ENCODE data around the gene USP21. TPM values are rescaled to one million over a fixed set of nuclear protein-coding genes. Genes with fewer than 3 reads are reported as not detected.
A peak's percentile ranks its signal among the peaks of the same experiment; 100 is the strongest.

The USP21 gene
- total and polyA plus RNA-seq, 2 of the 4 experiments (the other 2 are of a cell fraction): 6.3 to 23.8 TPM

- ATAC-seq (ENCODE audit: low read depth) (no peak), DNase-seq (no peak)
- Histone ChIP-seq H3K4me3 (ENCODE audit: insufficient read depth, low read depth, low read length) (no peak overlapping the region), H2AK9ac (replicated peaks; ENCODE audit: low read depth, low read length, poor library complexity) (no peak overlapping the region), H3K9ac (ENCODE audit: low read depth, low read length) (no peak overlapping the region), H3K9me1 (ENCODE audit: insufficient read depth, low read length) (peaks cover 16% of the 10 kb centered on the region), H3K18ac (ENCODE audit: low read depth, low read length) (no peak overlapping the region), H2AK5ac (ENCODE audit: low read depth, low read length) (no peak overlapping the region), H3K4me2 (ENCODE audit: low read depth, low read length) (no peak overlapping the region), H3K4me1 (ENCODE audit: control insufficient read depth, insufficient read depth, low read length) (peaks cover 25% of the 10 kb centered on the region), H2BK15ac (ENCODE audit: low read depth, low read length) (no peak overlapping the region), H4K91ac (ENCODE audit: insufficient read depth, low read depth, low read length) (no peak overlapping the region), H4K5ac (ENCODE audit: low read depth, low read length) (no peak overlapping the region), H3K23ac (ENCODE audit: low read depth, low read length) (no peak overlapping the region), H2AFZ (replicated peaks; ENCODE audit: low read length, poor library complexity) (peak overlapping the region; percentile 5), H3K9me3 (ENCODE audit: control insufficient read depth, insufficient read depth, low read length) (no peaks in the 10 kb centered on the region), H3K79me1 (ENCODE audit: low read depth in 1 of 2, low read length in 2 of 2) (no peaks in the 10 kb centered on the region; a peak in 1 of 4 replicates), H2BK20ac (ENCODE audit: low read depth, low read length) (no peak overlapping the region), H3K27ac (ENCODE audit: insufficient read depth, low read length) (no peak overlapping the region), H3K14ac (replicated peaks; ENCODE audit: low read depth, low read length) (no peak overlapping the region), H3K56ac (ENCODE audit: extremely low read depth, insufficient read depth, low read length) (no peak overlapping the region), H3K27me3 (ENCODE audit: control insufficient read depth, insufficient read depth, low read length) (no peaks in the 10 kb centered on the region), H3K4ac (ENCODE audit: low read depth, low read length) (no peak overlapping the region; the same call in 1 of the 2 replicates), H2BK120ac (ENCODE audit: low read depth, low read length) (no peak overlapping the region), H3K36me3 (ENCODE audit: control insufficient read depth, insufficient read depth, low read length) (no peaks in the 10 kb centered on the region), H4K20me1 (ENCODE audit: insufficient read depth, low read length) (no peaks in the 10 kb centered on the region), H2BK5ac (ENCODE audit: low read depth, low read length, poor library complexity, severe bottlenecking) (no peak overlapping the region), H4K8ac (ENCODE audit: low read depth in 2 of 2, low read length in 2 of 2) (no peak overlapping the region; a peak in 1 of 4 replicates)
- WGBS, 2 experiments (ENCODE audit: extremely low coverage in 2 of 2, insufficient read length in 1 of 2): 100% methylated on average over 1 of the region's 7 CpGs; no CpG with 5 or more reads in 1 of the 2 experiments
- no TSS peak for BruUV-seq (replicated peaks)
- CTCF ChIA-PET: no interaction called here
- intact Hi-C loops (cut with micrococcal nuclease): no loop called here
- TF ChIP-seq, protein P1, sequence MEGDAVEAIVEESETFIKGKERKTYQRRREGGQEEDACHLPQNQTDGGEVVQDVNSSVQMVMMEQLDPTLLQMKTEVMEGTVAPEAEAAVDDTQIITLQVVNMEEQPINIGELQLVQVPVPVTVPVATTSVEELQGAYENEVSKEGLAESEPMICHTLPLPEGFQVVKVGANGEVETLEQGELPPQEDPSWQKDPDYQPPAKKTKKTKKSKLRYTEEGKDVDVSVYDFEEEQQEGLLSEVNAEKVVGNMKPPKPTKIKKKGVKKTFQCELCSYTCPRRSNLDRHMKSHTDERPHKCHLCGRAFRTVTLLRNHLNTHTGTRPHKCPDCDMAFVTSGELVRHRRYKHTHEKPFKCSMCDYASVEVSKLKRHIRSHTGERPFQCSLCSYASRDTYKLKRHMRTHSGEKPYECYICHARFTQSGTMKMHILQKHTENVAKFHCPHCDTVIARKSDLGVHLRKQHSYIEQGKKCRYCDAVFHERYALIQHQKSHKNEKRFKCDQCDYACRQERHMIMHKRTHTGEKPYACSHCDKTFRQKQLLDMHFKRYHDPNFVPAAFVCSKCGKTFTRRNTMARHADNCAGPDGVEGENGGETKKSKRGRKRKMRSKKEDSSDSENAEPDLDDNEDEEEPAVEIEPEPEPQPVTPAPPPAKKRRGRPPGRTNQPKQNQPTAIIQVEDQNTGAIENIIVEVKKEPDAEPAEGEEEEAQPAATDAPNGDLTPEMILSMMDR (conservative IDR thresholded peaks at IDR 0.05; ENCODE audit: low read depth, low read length): no peak
- TF ChIP-seq BHLHE40 (IDR thresholded peaks at IDR 0.05; ENCODE audit: low read depth, low read length) (no peak), SMC3 (IDR thresholded peaks at IDR 0.05; ENCODE audit: low read depth, low read length) (no peak), NFE2L2 (IDR thresholded peaks at IDR 0.05; ENCODE audit: low read depth, low read length) (no peak), RFX5 (IDR thresholded peaks at IDR 0.05; ENCODE audit: low read depth, low read length) (no peak), CEBPB (IDR thresholded peaks at IDR 0.05; ENCODE audit: low read depth, low read length) (no peak), RAD21 (IDR thresholded peaks at IDR 0.05; ENCODE audit: low read length) (no peak), FOS (IDR thresholded peaks at IDR 0.05; ENCODE audit: low read depth, low read length) (no peak), POLR2A (IDR thresholded peaks at IDR 0.05; ENCODE audit: low read depth, low read length) (no peak), CHD1 (IDR thresholded peaks at IDR 0.05; ENCODE audit: low read depth, low read length) (no peak), MAFK (IDR thresholded peaks at IDR 0.05; ENCODE audit: low read depth, low read length) (no peak), MAZ (IDR thresholded peaks at IDR 0.05; ENCODE audit: borderline replicate concordance, low read depth, low read length) (no peak)
- TF ChIP-seq, protein P2, sequence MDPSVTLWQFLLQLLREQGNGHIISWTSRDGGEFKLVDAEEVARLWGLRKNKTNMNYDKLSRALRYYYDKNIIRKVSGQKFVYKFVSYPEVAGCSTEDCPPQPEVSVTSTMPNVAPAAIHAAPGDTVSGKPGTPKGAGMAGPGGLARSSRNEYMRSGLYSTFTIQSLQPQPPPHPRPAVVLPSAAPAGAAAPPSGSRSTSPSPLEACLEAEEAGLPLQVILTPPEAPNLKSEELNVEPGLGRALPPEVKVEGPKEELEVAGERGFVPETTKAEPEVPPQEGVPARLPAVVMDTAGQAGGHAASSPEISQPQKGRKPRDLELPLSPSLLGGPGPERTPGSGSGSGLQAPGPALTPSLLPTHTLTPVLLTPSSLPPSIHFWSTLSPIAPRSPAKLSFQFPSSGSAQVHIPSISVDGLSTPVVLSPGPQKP (IDR thresholded peaks at IDR 0.05; ENCODE audit: borderline replicate concordance, low read depth, low read length): no peak
- POLR2A ChIA-PET (ENCODE audit: unreplicated experiment): no interaction called here
- in situ Hi-C loops (cut with MboI; ENCODE audit: low sequenced_read_pairs): no loop called here
- dilution Hi-C loops (cut with HindIII; ENCODE audit: low sequenced_read_pairs, unreplicated experiment): no loop called here
Measured at GRCh38 chr1:161196111-161196510, 36.8 kb downstream of the USP21 start.

All from IMR-90 (cell line).